ENCODE data around the gene MEF2A. TPM values are rescaled to one million over a fixed set of nuclear protein-coding genes. Genes with fewer than 3 reads are reported as not detected.

Gene MEF2A
- polyA plus RNA-seq, 1 experiment, result 34.3 TPM

DNA sequence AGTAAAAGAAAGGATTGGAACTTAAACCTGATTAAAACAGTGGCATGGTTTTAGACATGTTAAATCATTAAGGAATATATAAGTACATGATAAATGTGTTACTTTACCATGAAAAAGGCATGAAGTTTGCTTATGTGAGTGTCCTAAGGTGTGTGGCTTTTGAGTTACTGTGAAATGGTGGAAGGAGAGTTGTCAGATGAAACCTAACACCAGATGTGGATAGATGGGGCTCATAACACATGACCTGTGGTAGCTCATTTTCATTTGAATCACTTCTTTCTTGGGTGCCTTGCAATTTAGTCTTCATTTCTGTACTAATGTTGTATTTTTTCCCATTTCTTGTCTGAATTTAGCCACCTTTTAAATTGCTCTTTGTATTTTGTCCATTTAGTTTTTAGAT is 13.0 kb downstream of the MEF2A start:
- ChIA-PET POLR2A (no interaction called here), CTCF (interaction anchor here (0.8 kb wide), 1 partner anchor 306 kb away, joined by 3 read pairs; no protein-coding TSS in a partner anchor)
- TF ChIP-seq, protein P1, sequence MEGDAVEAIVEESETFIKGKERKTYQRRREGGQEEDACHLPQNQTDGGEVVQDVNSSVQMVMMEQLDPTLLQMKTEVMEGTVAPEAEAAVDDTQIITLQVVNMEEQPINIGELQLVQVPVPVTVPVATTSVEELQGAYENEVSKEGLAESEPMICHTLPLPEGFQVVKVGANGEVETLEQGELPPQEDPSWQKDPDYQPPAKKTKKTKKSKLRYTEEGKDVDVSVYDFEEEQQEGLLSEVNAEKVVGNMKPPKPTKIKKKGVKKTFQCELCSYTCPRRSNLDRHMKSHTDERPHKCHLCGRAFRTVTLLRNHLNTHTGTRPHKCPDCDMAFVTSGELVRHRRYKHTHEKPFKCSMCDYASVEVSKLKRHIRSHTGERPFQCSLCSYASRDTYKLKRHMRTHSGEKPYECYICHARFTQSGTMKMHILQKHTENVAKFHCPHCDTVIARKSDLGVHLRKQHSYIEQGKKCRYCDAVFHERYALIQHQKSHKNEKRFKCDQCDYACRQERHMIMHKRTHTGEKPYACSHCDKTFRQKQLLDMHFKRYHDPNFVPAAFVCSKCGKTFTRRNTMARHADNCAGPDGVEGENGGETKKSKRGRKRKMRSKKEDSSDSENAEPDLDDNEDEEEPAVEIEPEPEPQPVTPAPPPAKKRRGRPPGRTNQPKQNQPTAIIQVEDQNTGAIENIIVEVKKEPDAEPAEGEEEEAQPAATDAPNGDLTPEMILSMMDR (IDR thresholded peaks at IDR 0.05; ENCODE audit: insufficient read depth, low read depth, low read length), result no peak
- Histone ChIP-seq H3K36me3 (ENCODE audit: control insufficient read depth, insufficient read depth, low read length) (no peaks in the 10 kb centered on the region), H3K4me3 (ENCODE audit: low read depth, low read length) (no peak overlapping the region), H3K27me3 (ENCODE audit: control insufficient read depth, insufficient read depth, low read length) (no peaks in the 10 kb centered on the region)
- DNase-seq (ENCODE audit: low read depth), result no peak

DNA sequence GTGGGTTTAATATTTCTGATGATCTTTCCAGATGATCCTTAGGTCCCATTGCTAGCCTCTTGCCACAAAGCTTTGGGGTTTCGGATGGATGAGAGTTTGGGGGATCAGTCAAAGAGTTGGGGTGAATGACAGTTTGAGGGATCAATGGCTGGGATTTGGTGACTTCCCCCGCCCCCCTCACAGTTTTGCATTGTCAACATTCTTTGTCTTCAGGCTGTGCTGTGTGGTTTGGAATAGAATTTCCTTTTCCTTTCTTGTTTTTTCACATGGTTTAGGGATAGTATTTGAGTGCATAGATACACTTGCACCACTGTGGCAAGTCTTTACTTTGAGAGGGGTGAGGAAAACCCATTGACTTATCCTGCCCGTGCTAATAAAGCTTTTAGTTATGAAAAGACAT is 14.3 kb downstream of the MEF2A start:
- ChIA-PET POLR2A (no interaction called here), CTCF (no interaction called here)
- DNase-seq (ENCODE audit: low read depth), result no peak
- no peak overlapping the region for H3K4me3 ChIP-seq (ENCODE audit: low read depth, low read length)
- H3K27me3 ChIP-seq (ENCODE audit: control insufficient read depth, insufficient read depth, low read length), result no peaks in the 10 kb centered on the region
- H3K36me3 ChIP-seq (ENCODE audit: control insufficient read depth, insufficient read depth, low read length), result no peaks in the 10 kb centered on the region
- TF ChIP-seq, protein P1 (IDR thresholded peaks at IDR 0.05; ENCODE audit: insufficient read depth, low read depth, low read length), result no peak

DNA sequence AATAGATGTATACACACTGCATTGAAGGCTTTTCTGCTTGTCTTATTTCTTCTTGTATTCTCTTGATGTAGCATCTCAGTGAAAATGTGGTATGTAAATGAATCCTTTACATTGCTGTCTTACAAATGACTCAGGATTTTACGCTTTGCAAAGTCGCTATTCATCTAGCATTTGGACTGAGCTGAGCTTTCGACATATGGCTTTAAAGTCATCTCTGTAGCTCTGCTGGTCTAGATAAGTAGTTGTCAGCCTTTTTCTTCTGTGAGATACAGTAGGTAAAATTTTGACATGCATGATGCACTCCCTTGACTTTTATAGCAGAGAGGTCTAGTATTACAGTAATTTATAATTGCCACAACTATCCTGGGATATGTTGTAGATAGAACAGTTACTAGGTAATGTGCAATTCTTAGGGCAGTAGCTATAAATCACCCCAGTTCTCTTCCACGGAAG is 16.8 kb downstream of the MEF2A start:
- ChIA-PET CTCF (interaction anchor here (0.9 to 1.7 kb wide), 2 partner anchors 14 to 122 kb away, joined by 3 to 7 read pairs; no protein-coding TSS in a partner anchor), POLR2A (no interaction called here)
- H3K4me3 ChIP-seq (ENCODE audit: low read depth, low read length), result no peak overlapping the region
- no peak for DNase-seq (ENCODE audit: low read depth)
- no peaks in the 10 kb centered on the region for H3K27me3 ChIP-seq (ENCODE audit: control insufficient read depth, insufficient read depth, low read length)
- no peaks in the 10 kb centered on the region for H3K36me3 ChIP-seq (ENCODE audit: control insufficient read depth, insufficient read depth, low read length)
- TF ChIP-seq, protein P1 (IDR thresholded peaks at IDR 0.05; ENCODE audit: insufficient read depth, low read depth, low read length), result no peak

DNA sequence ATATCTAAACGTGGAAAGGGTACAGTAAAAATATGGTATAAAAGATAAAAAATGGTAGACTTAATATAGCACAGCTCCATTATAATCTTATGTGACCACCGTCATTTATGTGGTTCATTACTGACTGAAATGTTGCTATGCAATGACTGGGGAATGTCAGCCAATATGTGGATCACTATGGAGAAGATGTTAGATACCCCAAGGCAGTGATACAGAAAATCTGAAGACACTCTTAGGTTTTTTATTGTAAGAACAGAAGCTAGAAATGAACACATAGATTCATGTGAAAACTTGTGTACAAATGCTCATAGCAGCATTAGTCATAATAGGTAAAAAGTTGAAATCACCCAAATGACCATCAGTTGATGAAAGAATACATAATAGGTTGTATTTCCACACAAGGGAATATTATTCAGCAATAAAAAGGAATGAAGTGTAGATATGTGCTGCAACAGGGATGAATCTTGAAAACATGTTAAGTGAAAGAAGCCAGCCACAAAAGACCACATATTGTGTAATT is 18.4 kb downstream of the MEF2A start:
- Histone ChIP-seq H3K27me3 (ENCODE audit: control insufficient read depth, insufficient read depth, low read length) (no peaks in the 10 kb centered on the region), H3K4me3 (ENCODE audit: low read depth, low read length) (no peak overlapping the region), H3K36me3 (ENCODE audit: control insufficient read depth, insufficient read depth, low read length) (no peaks in the 10 kb centered on the region)
- POLR2A ChIA-PET, result no interaction called here
- TF ChIP-seq, protein P1 (IDR thresholded peaks at IDR 0.05; ENCODE audit: insufficient read depth, low read depth, low read length), result no peak
- CTCF ChIA-PET, result interaction anchor here (1.1 kb wide), 1 partner anchor 16 kb away, joined by 4 read pairs; no protein-coding TSS in a partner anchor
- DNase-seq (ENCODE audit: low read depth), result no peak

DNA sequence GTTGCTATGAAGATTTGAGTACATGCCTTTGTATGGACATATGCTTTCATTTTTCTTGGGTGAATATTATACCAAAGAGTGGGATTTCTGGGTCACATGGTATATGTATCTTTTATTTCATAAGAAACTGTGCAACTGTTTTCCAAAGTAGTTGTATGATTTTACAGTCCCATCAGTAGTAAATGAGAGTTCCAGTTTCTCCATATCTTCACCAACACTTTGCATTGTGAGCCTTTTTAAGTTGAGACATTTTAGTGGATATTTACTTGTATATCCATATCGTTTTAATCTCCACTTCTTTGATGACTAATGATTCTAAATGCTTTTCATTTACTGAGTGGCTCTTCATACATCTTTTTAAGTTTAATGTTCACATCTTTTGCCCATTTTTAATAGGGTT is 20.3 kb downstream of the MEF2A start:
- ChIA-PET POLR2A (no interaction called here), CTCF (no interaction called here)
- Histone ChIP-seq H3K4me3 (ENCODE audit: low read depth, low read length) (no peak overlapping the region), H3K36me3 (ENCODE audit: control insufficient read depth, insufficient read depth, low read length) (no peaks in the 10 kb centered on the region), H3K27me3 (ENCODE audit: control insufficient read depth, insufficient read depth, low read length) (no peaks in the 10 kb centered on the region)
- DNase-seq (ENCODE audit: low read depth), result no peak
- TF ChIP-seq, protein P1 (IDR thresholded peaks at IDR 0.05; ENCODE audit: insufficient read depth, low read depth, low read length), result no peak

All from BJ (cell line).